Right lobe of liver (tissue), 6 donors: ENCODE results near the gene PLK1. TPM values are rescaled to one million over a fixed set of nuclear protein-coding genes. Genes with fewer than 3 reads are reported as not detected.

ENCODE experiments used
- ATAC-seq, 4 donors: fragments of 200-7000 bp; cut with Tn5 transposase; one replicate each; pipeline ENCODE4 v1.9.1; 2020; ENCODE audit warnings: mild to moderate bottlenecking in 4 of 4, moderate library complexity in 4 of 4
- DNase-seq, 3 donors: peaks; one replicate each; pipeline ENCODE4 v3.0.0-alpha.2; 2020
- H3K27ac ChIP-seq, 3 donors: fragments of 200-600 bp; one replicate each; pipeline ENCODE4 v1.8.0; 2022
- H3K27me3 ChIP-seq, 2 donors: fragments of 200-600 bp; one replicate each; pipeline ENCODE4 v1.8.0; 2022
- H3K36me3 ChIP-seq, 4 donors: fragments of 200-600 bp; sonication (generic) in 1 of 4; one replicate each; pipeline versions ENCODE4 v1.5.1 to v1.8.0; 2017 to 2022; ENCODE audit warnings: control low read depth in 1 of 4
- H3K4me1 ChIP-seq, 4 donors: fragments of 200-600 bp; sonication (generic) in 1 of 4; one replicate each; pipeline versions ENCODE4 v1.5.1 to v1.8.0; 2017 to 2022; ENCODE audit warnings: control low read depth in 1 of 4
- H3K4me3 ChIP-seq, 3 donors: fragments of 200-600 bp; one replicate each; pipeline ENCODE4 v1.8.0; 2022
- H3K9me3 ChIP-seq, 4 donors: fragments of 200-600 bp; sonication (generic) in 1 of 4; one replicate each; pipeline versions ENCODE4 v1.5.1 to v1.8.0; 2017 to 2022; ENCODE audit warnings: control low read depth in 1 of 4
- POLR2A ChIP-seq: fragments of 450-650 bp; IDR thresholded peaks from one replicate; pipeline ENCODE4 v1.6.1; 2017; ENCODE audit warnings: antibody characterized with exemption, mild to moderate bottlenecking
- WGBS: methylation state at CpG from one replicate; pipeline ENCODE4 v1.1.6; 2018; ENCODE audit warnings: low coverage, low lambda C conversion rate; ENCODE audit not compliant: insufficient coverage; ENCODE audit errors: missing lambda C conversion rate; 5-methylcytosine and 5-hydroxymethylcytosine counted together
- intact Hi-C, 2 donors: fragments of 100-400 bp; cut with DNase I; formaldehyde crosslinking; loops; one replicate each; pipeline versions ENCODE4 v1.11.2 to v1.14.1; 2022
- total RNA-seq, 6 experiments: library from RNA; depleted of rRNA in 2 of 6; stranded (reverse); fragments of >200 nt in 2 of 6; fragmentation: NEBNext Ultra II Directional in 3 of 6; extraction: Animal tissue kit (Norgen Biotek cat#: 25700) in 3 of 6; gene quantifications; one replicate each; pipeline versions ENCODE4 v1.1.0 to v1.2.4, GENCODE V29; 2016 to 2023
- TF ChIP-seq, protein P1 (sequence below), 4 donors: fragments of 200-600 bp in 3 of 4; fragments of 450-650 bp in 1 of 4; IDR thresholded peaks; one replicate each; pipeline versions ENCODE4 v1.5.1 to v1.8.0; 2016 to 2022; ENCODE audit warnings: antibody characterized with exemption in 4 of 4, mild to moderate bottlenecking in 2 of 4
- donor health status: DM: no; HTN: yes; CAD: no.
- donor health status: DM: no; HTN: no; CAD: no.
- donor health status: DM: no; HTN: no; CAD: no.
- donor health status: DM: no; HTN: yes; CAD: no.
- donor health status: DM: no; HTN: yes; CAD: no.

Gene PLK1
- total RNA-seq, 6 experiments from 2014 or later = 0.61 to 3.6 (median 1.8) TPM

DNA sequence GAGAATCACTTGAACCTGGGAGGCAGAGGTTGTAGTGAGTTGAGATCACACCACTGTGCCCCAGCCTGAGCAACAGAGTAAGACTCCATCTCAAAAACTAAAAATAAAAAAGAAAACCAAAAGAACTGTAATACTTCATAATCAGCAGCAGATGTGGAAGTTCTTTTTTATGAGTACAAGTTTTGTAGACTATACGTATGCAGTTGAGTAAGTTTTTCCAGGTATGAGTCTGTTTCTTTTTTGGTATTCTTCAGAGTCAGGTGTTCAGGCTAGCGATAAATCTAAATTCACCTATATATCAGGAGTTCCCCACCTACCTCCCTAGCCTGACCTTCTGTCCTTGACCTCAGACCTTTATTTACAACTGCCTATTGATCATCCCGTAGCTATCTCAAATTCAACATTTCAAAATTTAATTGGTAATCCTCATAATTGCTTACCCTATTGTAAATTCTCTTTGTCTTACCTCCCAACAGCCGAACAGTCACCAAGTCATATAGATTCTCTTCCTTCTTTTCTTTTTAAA is 26.7 kb upstream of the PLK1 start:
- no peak for TF ChIP-seq POLR2A
- TF ChIP-seq, protein P1, sequence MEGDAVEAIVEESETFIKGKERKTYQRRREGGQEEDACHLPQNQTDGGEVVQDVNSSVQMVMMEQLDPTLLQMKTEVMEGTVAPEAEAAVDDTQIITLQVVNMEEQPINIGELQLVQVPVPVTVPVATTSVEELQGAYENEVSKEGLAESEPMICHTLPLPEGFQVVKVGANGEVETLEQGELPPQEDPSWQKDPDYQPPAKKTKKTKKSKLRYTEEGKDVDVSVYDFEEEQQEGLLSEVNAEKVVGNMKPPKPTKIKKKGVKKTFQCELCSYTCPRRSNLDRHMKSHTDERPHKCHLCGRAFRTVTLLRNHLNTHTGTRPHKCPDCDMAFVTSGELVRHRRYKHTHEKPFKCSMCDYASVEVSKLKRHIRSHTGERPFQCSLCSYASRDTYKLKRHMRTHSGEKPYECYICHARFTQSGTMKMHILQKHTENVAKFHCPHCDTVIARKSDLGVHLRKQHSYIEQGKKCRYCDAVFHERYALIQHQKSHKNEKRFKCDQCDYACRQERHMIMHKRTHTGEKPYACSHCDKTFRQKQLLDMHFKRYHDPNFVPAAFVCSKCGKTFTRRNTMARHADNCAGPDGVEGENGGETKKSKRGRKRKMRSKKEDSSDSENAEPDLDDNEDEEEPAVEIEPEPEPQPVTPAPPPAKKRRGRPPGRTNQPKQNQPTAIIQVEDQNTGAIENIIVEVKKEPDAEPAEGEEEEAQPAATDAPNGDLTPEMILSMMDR (IDR thresholded peaks at IDR 0.05) = no peak
- Histone ChIP-seq H3K36me3 (peaks cover 0 to 20% (median 0%) of the 10 kb centered on the region in 4 donors), H3K9me3 (no peaks in the 10 kb centered on the region), H3K4me1 (no peaks in the 10 kb centered on the region), H3K4me3 (no peak overlapping the region), H3K27ac (no peak overlapping the region), H3K27me3 (no peaks in the 10 kb centered on the region)
- no peak for ATAC-seq
- intact Hi-C loops = no loop called here
- 82% methylated on average over 4 of the region's 4 CpGs for WGBS
- no peak for DNase-seq

DNA sequence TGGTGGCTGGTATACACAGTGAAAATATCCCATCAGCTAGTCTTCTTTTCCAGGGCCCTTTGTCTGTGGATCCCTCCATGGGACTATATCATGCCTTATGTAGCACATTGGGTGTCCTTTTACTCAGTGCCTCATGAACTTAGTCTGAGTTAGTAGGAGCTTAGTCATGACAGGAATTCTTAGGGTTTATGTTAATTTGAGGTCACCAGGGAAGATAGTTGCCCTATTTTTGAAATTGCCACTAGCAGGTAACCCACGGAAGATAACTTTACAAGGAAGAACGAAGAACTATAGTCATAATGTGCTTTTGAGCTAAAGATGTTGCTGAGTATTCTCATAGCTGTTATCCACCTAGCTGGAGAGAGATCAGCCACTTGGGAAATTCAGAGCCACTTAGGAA is 14.8 kb upstream of the PLK1 start:
- Histone ChIP-seq H3K27me3 (no peaks in the 10 kb centered on the region), H3K4me3 (no peak overlapping the region), H3K4me1 (no peaks in the 10 kb centered on the region), H3K36me3 (peaks cover 7 to 96% (median 31%) of the 10 kb centered on the region in 4 donors), H3K27ac (no peak overlapping the region), H3K9me3 (no peaks in the 10 kb centered on the region)
- WGBS = 80% methylated on average over 2 of the region's 2 CpGs
- DNase-seq (no peak), ATAC-seq (no peak)
- intact Hi-C loops = no loop called here
- no peak for TF ChIP-seq POLR2A
- TF ChIP-seq, protein P1 (IDR thresholded peaks at IDR 0.05) = no peak

DNA sequence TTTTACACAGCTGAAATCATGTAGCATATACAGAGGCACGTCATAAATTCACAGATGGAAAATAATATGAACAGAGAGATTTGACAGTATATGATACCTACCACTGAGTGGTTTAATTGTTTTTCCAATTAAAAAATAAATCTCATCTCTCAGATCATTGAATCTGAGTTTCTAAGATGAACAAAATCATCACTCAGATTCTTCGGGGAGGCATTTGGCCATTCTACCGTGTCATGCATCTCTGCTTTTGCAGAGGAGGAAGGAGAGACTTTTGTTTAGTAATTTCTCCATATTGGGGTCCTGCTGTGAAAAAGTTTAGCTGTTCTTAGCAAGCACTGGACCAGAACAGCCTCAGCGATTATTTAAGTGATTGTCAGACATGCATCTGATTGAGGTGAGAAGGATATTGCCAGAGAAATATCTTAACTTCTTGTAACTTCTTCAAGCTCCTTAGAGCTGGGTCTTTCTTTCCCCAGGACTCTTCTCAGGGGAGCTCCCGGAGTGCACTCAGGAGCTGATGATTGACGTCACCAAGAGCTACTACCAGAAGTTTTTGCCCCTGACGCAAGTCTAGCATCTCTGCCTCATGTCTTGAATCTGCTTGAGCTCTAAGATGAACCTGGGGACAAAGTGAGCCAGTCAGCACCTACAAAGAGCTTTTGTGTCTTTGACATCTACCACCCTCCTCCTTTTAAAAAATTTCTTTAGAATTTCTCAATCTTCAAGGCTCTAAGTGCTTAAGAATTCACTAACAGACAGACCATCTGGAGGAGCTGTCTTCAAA is 11.9 kb upstream of the PLK1 start:
- ATAC-seq (no peak), DNase-seq (no peak)
- intact Hi-C loops = no loop called here
- TF ChIP-seq, protein P1 (IDR thresholded peaks at IDR 0.05) = no peak
- TF ChIP-seq POLR2A = no peak
- Histone ChIP-seq H3K4me3 (no peak overlapping the region), H3K4me1 (no peaks in the 10 kb centered on the region), H3K27ac (no peak overlapping the region), H3K36me3 (peaks cover 7 to 77% (median 19%) of the 10 kb centered on the region in 4 donors), H3K27me3 (no peaks in the 10 kb centered on the region), H3K9me3 (no peaks in the 10 kb centered on the region)
- WGBS = 91% methylated on average over 4 of the region's 7 CpGs

DNA sequence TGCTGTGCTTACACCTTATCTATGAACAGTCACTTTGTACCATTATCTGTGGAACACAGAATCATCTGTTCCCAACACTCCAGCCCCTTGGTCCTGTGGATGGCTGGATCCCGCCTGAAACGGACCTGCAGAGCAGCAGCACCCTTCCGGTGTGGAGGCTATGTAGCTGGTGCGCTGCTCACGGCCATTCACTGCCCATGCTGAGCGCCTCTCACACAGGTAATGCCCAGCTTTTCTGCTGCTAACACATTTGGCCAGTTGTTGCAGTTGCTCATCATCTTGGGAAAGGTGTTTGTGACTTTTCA is 11.4 kb upstream of the PLK1 start:
- no peak for TF ChIP-seq POLR2A
- TF ChIP-seq, protein P1 (IDR thresholded peaks at IDR 0.05) = no peak
- intact Hi-C loops = no loop called here
- Histone ChIP-seq H3K27me3 (no peaks in the 10 kb centered on the region), H3K36me3 (peaks cover 6 to 71% (median 15%) of the 10 kb centered on the region in 4 donors), H3K4me1 (no peaks in the 10 kb centered on the region), H3K9me3 (no peaks in the 10 kb centered on the region), H3K27ac (no peak overlapping the region), H3K4me3 (no peak overlapping the region)
- ATAC-seq (no peak), DNase-seq (no peak)
- WGBS = 93% methylated on average over 6 of the region's 6 CpGs
